K562 (cell line): Measurements from ENCODE around the gene NPR1. TPM values are rescaled to one million over a fixed set of nuclear protein-coding genes. Genes with fewer than 3 reads are reported as not detected.
A peak's percentile ranks its signal among the peaks of the same experiment; 100 is the strongest.

Source experiments
- ATF2 ChIP-seq: sonication (generic); formaldehyde crosslinking; IDR thresholded peaks from 2 replicates; pipeline ENCODE4 v1.8.1; 2022; ENCODE audit warnings: missing genetic modification reagents
- CBX3 ChIP-seq, 2 experiments: IDR thresholded peaks; 1 replicate in 1 of 2; 2 replicates in 1 of 2; pipeline ENCODE4 v1.6.1; 2012; ENCODE audit warnings: inconsistent platforms in 2 of 2, low read length in 2 of 2, borderline replicate concordance in 1 of 2, control low read depth in 1 of 2
- ESRRB ChIP-seq: fragments of 250-450 bp; sonication (Bioruptor Pico); IDR thresholded peaks from 2 replicates; pipeline ENCODE4 v1.5.0; 2020; ENCODE audit warnings: mild to moderate bottlenecking, moderate library complexity, borderline replicate concordance
- ETV5 ChIP-seq: sonication (generic); formaldehyde crosslinking; IDR thresholded peaks from 2 replicates; pipeline ENCODE4 v1.4.0; 2020; ENCODE audit warnings: low read depth, mild to moderate bottlenecking, missing genetic modification reagents
- JUN ChIP-seq, 2 experiments: sonication (generic) in 1 of 2; formaldehyde crosslinking in 1 of 2; IDR thresholded peaks; 2 replicates each; pipeline versions ENCODE4 v1.6.1 to v1.8.0; 2012 to 2022; ENCODE audit warnings: borderline replicate concordance in 2 of 2, mild to moderate bottlenecking in 2 of 2, improper control_type of control experiment in 1 of 2, low read depth in 1 of 2, low read length in 1 of 2, missing genetic modification reagents in 1 of 2
- KLF1 ChIP-seq: fragments of 450-650 bp; IDR thresholded peaks from 2 replicates; pipeline ENCODE4 v1.6.1; 2016; ENCODE audit warnings: missing genetic modification characterization, missing compliant biosample characterization
- KLF6 ChIP-seq: fragments of 250-450 bp; sonication (Bioruptor Pico); IDR thresholded peaks from 2 replicates; pipeline ENCODE4 v1.4.0; 2020; ENCODE audit warnings: mild to moderate bottlenecking, moderate library complexity, borderline replicate concordance
- PRMT5 ChIP-seq: sonication (generic); formaldehyde crosslinking; IDR thresholded peaks from 2 replicates; pipeline ENCODE4 v1.5.0; 2020; ENCODE audit warnings: missing genetic modification reagents
- SMARCC2 ChIP-seq: fragments of 450-650 bp; IDR thresholded peaks from 2 replicates; pipeline ENCODE4 v1.6.1; 2017; ENCODE audit warnings: antibody characterized with exemption, moderate library complexity, mild to moderate bottlenecking, low read depth
- SNIP1 ChIP-seq: fragments of 450-650 bp; IDR thresholded peaks from 2 replicates; pipeline ENCODE4 v1.7.1; 2017; ENCODE audit warnings: low read depth, mild to moderate bottlenecking
- SRSF9 ChIP-seq: fragments of 200-400 bp; formaldehyde crosslinking; IDR thresholded peaks from 2 replicates; pipeline ENCODE4 v1.6.1; 2017; ENCODE audit warnings: low read depth, low read length, borderline replicate concordance
- ZNF408 ChIP-seq: fragments of 250-450 bp; sonication (Bioruptor Pico); IDR thresholded peaks from 2 replicates; pipeline ENCODE4 v1.4.0; 2020; ENCODE audit warnings: low read depth, mild to moderate bottlenecking, moderate library complexity
- ZNF507 ChIP-seq: conservative IDR thresholded peaks from 2 replicates; pipeline ENCODE4 v1.6.1; 2017; ENCODE audit warnings: missing genetic modification characterization, missing compliant biosample characterization
- ZNF609 ChIP-seq: sonication (generic); formaldehyde crosslinking; IDR thresholded peaks from 2 replicates; pipeline ENCODE4 v1.8.1; 2023; ENCODE audit warnings: missing genetic modification reagents, mild to moderate bottlenecking, borderline replicate concordance
- polyA plus RNA-seq, 8 experiments: library from polyadenylated mRNA; depleted of rRNA in 4 of 8; stranded (reverse) in 5 of 8; unstranded in 3 of 8; fragments of >200 nt; fragmentation: Nextera tagmentation in 2 of 8; fragmentation: Illumina TruSeq in 1 of 8; extraction: Ambion mirVana in 2 of 8; extraction: Trizol in 1 of 8; gene quantifications; 2 replicates each; pipeline versions ENCODE4 v1.2.1 to v1.2.3, GENCODE V29; 2011 to 2014; ENCODE audit warnings: inconsistent platforms in 1 of 8, missing spikeins in 1 of 8
- total RNA-seq, 7 experiments: library from RNA; depleted of rRNA in 6 of 7; stranded (reverse); fragments of >200 nt in 6 of 7; fragmentation: Illumina TruSeq in 2 of 7; extraction: Trizol in 2 of 7; gene quantifications; 2 replicates each; pipeline versions ENCODE4 v1.2.1 to v1.2.3, GENCODE V29; 2011 to 2021; ENCODE audit warnings: low replicate concordance in 1 of 7

NPR1 gene
- total and polyA plus RNA-seq, 9 of the 15 experiments (the other 6 are each of a cell fraction or from before 2014, with no cell fraction given), result 0.05 to 0.16 (median 0.06) TPM; not detected in 6

DNA sequence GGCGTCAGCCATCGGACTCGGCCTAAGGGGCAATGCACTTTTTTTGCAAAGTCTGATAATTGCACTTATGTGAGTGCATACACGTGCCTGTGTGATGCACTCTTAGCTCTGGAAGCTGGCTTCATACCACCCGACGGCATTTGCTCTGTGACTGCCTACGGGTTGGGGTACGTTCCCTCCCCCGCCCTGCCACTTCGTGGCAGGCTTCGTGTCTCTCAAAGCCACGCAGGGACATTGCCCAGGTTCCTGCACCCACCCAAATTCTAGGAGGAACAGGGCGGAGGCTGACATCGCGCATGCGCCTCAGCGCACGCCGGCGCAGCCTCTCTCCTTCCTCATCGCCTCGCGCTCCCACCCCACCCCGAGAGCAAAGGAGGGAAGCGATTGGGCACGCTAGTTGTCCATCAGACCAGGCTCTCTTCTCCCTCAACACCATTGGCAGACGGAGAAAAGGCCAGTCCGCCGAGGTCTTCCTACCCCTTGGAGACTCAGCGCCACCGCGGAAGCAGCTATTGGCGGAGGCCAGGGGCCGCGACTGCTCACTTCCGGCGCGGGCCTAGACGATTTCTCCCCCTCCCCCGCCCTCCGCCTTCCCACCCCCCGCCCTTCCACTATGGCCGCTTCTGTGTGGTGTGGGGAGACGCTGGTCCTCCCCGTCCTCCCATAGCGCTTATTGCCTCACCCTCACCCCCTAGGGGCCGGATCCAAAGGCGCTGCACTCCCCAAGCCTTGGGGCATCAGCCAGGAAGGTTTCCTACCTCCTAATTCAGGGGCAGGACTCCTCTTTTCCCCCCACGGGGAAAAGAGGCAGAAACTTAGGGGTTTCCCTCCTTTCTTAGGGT, 49.2 kb downstream of the NPR1 start, which contains the start of gene INTS3 (continued):
- TF ChIP-seq CBX3 (IDR thresholded peaks at IDR 0.05; ENCODE audit: borderline replicate concordance in 1 of 2, low read length in 2 of 2) (peak in 1 of 2 experiments; percentile 69; a peak in 1 of 3 replicates), SNIP1 (no peak), KLF6 (CRISPR knock-in tag) (no peak), ESRRB (CRISPR knock-in tag) (no peak), SMARCC2 (no peak), PRMT5 (CRISPR knock-in tag) (no peak), KLF1 (tag) (peak; percentile 44; the same call in 1 of the 2 replicates), ETV5 (CRISPR knock-in tag) (no peak; the same call in 1 of the 2 replicates), SRSF9 (no peak), ATF2 (CRISPR knock-in tag) (no peak), ZNF408 (CRISPR knock-in tag) (no peak), JUN (IDR thresholded peaks at IDR 0.05; ENCODE audit: borderline replicate concordance, low read depth, low read length) (no peak), JUN (CRISPR knock-in tag; IDR thresholded peaks at IDR 0.05; ENCODE audit: borderline replicate concordance) (peak; percentile 64; the same call in 1 of the 2 replicates), ZNF609 (no peak), ZNF507 (tag) (no peak)
